Fibroblast of skin of abdomen (primary cell): ENCODE measurements around the gene GALNT9.
"Not testable (repeated sequence)": the region's sequence is repeated elsewhere in the genome, so short reads cannot be mapped to it uniquely, and the experiment has no call there.

ENCODE experiments used
- DNase-seq: peaks from one replicate; pipeline ENCODE4 v3.0.0-alpha.2; 2013

Gene GALNT9

GRCh38 chr12:132248453-132249167 lies 80.8 kb downstream of the GALNT9 start:
- DNase-seq, result peak; percentile 29

DNA sequence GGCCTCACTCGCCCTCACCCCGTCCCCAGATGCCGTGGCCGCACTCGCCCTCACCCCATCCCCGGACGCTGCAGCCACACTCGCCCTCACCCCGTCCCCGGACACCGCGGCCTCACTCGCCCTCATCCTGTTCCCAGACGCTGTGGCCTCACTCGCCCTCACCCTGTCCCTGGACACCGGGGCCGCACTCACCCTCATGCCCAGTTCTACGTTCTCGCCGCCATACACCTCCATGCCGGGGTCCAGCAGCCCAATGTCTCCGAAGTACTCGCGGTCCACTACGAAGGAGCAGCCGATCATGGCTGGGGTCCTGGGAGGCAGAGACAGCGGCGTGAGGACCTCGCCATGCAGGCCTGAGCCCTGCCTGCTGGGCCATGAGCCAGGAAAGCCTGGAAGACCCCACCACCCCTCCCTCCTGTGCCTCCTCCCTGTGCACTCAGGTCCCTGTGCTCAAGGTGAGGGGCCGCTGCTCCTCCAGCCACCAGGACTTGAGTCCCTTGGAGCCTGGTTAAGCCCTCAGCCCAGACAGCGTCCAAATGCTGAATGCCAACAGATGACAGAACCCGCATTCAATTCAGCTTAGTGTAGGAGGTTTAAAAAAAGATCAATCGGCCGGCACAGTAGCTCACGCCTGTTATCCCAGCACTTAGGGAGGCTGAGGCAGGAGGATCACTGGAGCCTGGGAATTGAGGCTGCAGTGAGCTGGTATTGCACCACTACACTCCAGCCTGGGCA lies 81.5 kb downstream of the GALNT9 start:
- DNase-seq, result no peak

GRCh38 chr12:132246997-132247717 lies 82.2 kb downstream of the GALNT9 start:
- no peak for DNase-seq

DNA sequence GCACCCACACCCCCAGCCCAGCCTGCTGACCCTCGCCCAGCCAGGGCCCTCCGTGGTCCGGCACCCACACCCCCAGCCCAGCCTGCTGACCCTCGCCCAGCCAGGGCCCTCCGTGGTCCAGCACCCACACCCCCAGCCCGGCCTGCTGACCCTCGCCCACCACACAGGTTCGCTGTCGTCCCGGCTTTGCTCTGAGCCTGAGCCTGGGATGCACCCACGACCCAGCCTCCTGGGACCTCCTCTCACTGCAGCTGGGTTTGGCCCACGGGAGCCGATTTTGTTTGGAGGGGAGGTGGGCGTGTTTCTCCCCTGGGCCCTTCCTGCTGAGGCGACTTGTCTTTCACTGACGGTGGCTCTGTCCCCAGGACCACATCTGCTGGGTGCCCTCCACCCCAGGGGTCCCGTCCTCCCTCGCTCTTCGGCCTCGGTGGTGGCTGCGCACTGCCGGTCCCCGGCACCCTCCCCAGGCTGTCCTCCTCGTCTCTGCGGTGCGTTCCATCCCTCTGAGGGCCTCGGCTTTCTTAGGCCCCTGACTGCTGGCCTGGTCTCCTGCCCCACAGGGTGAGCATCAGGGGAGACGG lies 83.8 kb downstream of the GALNT9 start:
- no peak for DNase-seq

DNA sequence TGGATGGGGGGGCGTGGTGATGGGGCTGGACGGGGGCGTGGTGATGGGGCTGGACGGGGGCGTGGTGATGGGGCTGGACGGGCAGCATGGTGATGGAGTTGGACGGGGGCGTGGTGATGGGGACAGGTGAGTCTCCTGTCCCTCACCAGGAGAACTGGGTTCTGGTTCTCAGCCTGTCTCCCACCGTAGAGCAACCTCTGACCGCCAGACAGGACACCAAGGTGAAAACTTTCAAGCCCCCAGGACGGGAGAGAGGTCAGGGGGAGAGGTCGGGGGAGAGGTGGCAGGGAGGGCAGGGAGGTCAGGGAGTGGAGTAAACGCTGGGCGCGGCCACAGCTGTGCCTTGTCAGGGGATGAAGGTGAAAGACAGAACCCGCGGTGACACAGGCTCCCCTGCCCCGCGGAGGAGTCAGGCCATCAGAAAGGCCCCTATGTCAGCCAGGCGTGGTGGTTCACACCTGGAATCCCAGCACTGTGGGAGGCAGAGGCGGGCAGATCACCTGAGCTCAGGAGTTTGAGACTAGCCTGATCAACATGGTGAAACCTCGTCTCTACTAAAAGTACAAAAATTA lies 84.6 kb downstream of the GALNT9 start:
- DNase-seq, result no peak

DNA sequence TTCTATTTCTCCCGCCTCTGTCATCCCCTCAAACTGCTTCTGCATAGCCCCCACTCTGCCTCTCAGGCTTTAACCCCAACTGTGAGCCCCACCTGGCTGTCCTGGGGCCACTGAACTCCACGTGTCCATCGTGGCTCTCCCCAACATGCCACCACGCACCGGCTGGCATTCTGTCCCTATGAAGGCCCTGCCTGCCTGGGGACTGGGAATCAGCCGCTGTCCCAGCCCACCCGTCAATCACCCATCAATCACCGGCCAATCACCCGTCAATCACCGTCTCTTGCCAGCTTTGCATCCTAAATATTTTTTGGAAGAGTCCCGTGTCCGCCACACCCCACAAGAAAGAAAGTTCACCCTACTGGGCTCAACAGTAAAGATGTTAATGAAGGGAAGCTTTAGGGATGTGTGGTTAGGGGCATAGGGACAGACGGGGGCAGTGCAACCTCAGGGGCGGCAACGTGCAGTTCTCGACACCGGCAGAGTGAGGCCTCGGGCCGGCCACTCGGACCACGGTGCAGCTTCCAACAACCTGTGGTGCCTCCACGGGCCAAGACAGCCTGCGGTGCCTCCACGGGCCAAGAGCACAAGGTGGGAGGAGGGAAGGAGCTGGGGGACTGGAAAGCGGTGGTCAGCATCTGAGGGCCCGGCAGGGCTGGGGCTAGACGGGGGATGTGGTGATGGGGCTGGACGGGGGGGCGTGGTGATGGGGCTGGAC lies 85.6 kb downstream of the GALNT9 start:
- DNase-seq, result no peak

DNA sequence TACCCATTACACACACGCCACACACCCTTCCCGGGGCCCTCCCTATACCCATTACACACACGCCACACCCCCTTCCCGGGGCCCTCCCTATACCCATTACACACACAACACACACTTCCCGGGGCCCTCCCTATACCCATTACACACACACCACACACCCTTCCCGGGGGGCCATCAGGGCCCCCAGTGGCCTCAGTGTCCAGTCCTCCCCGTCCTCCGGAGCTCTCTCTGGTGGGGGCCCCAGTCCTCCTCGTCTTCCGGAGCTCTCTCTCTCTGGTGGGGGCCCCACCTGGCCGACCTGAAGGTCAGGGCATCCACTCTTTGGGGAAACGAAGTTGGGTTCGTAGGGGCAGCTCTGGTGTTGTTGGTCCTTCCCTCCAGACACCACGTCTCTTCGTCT lies 86.2 kb downstream of the GALNT9 start:
- not testable (repeated sequence) for DNase-seq

DNA sequence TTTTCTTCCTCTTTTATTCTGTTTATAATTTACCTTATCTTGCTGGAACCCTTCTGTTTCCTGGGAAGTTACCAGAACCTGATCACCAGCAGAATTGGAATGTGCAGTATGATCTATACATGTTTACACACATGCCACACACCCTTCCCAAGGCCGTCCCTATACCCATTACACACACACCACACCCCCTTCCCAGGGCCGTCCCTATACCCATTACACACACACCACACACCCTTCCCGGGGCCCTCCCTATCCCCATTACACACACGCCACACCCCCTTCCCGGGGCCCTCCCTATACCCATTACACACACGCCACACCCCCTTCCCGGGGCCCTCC lies 88.8 kb downstream of the GALNT9 start:
- DNase-seq, result not testable (repeated sequence)

- DNase-seq, result no peak
Measured at GRCh38 chr12:132239796-132240668, 89.4 kb downstream of the GALNT9 start.

DNA sequence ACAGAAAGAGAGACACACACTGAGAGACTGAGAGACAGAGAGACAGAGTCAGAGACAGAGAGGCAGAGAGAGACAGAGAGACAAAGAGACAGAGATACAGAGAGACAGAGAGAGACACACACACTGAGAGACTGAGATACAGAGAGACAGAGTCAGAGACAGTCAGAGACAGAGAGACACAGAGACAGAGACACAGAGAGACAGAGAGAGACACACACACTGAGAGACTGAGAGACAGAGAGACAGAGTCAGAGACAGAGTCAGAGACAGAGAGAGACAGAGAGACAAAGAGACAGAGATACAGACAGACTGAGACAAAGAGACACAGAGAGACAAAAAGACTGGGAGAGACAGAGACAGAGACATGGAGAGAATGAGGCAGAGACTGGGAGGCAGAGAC lies 90.0 kb downstream of the GALNT9 start:
- no peak for DNase-seq

DNA sequence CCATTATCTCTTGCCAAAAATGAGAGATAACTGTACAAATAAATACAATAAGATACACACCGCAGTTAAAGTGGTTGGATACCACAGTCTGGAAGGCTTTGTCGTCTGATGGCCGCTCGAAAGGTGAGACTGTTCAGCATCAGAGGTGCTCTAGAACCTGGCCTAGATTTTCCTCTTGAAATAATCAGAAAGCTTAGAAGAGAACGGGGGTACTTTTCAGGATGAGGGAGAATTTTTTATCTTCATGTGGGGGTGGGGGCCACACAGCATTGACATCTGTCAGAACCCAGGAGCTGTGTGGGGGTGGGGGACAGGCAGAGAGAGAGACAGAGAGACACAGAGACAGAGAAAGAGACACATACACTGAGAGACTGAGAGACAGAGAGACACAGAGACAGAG lies 90.5 kb downstream of the GALNT9 start:
- no peak for DNase-seq

DNA sequence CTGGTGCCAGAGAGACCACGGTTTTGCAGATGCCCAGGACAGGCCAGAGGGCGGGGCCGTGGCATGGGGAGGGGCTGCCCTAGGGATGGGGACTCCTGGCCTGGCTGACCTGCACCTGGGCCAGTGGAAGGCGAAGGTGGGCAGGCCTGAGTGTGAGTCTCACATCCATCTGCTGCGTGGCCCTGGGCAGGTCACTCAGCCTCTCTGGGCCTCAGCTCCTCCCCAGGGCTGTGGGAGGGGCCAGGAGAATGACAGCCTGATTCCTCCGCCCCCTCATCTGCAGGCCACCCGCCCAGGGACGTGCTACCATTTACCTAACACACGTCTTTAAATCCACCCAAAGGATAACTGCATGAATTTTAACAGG lies 90.9 kb downstream of the GALNT9 start:
- no peak for DNase-seq

- DNase-seq, result no peak
Measured at GRCh38 chr12:132237772-132238487, 91.5 kb downstream of the GALNT9 start.

GRCh38 chr12:132236930-132237771 lies 92.2 kb downstream of the GALNT9 start:
- DNase-seq, result no peak

GRCh38 chr12:132236129-132236929 lies 93.1 kb downstream of the GALNT9 start:
- DNase-seq, result no peak

DNA sequence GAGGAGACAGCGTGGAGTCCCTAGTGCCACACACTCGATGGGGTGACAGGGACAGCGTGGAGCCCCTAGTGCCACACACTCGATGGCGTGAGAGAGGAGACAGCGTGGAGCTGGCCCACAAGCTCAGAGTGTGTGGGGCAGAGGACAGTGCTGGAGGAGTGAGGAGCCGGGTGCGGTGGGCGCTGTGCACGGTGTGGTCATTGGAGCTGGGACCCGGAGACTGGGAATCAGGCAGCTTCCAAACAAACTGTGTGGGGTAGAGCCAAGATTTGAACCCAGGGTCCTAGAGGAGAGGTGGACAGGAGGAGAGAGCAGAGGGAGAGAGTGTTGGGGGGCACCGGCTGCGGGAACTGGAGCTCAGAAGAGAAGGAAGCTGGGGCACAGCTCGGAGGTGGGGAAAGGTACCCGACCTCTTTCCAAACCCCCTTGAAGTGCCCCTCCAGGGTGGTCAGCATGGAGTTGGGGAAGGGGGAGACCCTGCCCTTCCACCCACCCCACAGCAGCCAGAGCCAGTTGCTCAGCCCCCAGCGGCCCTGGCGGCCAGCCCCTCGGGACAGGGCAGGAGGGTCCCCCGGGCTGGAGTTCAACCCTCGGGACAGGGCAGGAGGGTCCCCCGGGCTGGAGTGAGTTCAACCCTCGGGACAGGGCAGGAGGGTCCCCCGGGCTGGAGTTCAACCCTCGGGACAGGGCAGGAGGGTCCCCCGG lies 94.1 kb downstream of the GALNT9 start:
- DNase-seq, result no peak

DNA sequence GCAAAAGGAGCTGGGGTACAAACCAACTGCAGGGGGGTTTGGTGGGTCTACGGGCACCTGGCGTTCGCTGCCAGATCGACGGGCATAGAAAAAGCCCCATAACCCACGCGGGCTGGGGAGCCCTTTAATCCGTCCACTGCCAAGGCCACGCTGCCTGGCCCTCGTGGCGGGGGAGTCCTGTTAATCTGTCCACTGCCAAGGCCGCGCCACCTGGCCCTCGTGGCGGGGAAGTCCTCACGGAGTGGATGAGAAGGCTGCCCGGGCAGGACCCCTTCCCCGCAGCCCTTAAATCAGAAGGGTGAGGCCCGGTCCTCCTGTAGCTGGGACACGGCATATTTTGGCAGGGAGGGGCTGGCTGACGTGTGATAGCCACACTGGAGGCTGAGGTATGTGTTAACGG lies 99.0 kb downstream of the GALNT9 start:
- no peak for DNase-seq

DNA sequence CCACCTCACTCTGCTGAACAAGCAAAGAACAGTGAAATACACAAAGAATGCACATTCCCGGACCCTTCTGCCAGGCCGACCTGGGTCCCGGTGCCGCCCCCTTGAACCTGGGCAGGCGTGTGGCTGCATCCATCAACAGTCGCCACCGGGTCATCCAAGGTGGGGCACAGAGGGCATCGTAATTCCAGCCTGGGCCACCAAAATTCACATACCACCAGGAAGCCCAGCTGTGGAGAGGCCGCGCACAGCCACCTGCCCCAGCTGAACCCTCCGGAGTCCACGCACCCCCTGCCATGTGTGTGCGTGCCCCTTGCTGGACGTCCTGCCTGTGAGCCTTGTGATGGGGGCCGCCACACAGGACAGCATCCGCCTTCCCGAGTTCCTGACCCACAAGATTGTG lies 99.5 kb downstream of the GALNT9 start:
- no peak for DNase-seq
